HG03280 (cell line): ENCODE results near the gene NECTIN1.
"Not testable (repeated sequence)": the region's sequence is repeated elsewhere in the genome, so short reads cannot be mapped to it uniquely, and the experiment has no call there.

Source experiments
- ATAC-seq: cut with Tn5 transposase; IDR thresholded peaks from one replicate; pipeline ENCODE4 v1.9.1; 2021; ENCODE audit warnings: mild to moderate bottlenecking, moderate library complexity; ENCODE audit not compliant: unreplicated experiment

NECTIN1 gene

DNA sequence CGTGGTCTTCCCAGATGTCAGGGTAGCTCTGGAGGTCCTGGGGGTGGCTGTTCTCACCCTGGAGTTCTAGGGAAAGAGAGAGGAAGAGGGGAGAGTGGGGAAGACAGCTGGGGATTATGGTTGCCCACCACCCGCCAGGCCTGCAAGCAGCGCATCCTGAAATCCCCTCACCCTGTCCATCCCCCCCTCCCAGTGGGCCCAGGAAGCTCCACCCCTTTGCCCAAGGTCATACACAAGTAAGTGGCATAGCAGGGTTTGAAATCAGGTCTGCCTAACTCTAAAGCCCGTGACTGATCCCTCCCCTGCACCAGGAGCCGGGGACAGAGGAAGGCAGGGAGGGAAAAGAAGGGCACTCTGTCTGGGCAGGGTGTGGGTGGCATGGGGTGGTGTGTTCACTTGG lies 105.3 kb downstream of the NECTIN1 start:
- ATAC-seq, result no peak

DNA sequence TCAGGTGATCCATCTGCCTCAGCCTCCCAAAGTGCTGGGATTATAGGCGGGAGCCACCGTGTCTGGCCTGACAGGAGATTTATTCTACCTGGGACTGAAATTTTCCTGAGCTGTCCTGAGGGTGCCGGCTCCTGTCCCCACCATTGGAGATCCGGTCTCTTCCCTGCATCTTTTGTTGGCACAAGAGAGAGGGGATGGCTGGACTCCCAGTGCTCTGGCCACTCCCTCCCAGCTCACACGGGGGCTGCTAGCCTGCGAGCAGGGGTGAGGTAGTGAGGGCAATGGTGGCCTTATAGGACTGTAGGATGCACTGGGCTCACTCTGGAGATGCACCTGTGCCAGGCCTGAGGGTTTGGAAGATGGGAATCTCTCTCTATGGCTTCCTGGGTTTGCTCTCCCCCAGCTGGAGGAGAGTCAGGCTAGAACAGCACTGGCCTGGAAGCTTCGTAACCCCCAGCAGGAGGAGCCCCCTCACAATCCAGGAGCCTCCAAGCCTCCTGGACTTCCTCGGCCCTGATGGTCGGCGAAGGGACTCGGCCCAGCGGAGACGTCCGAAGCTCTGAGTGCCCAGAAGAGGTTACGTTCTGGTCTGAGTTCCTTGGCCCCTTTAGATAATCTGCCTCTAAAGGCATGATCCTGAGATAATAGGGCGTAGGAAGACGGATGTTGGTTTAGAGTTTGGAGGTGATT lies 106.4 kb downstream of the NECTIN1 start:
- no peak for ATAC-seq

DNA sequence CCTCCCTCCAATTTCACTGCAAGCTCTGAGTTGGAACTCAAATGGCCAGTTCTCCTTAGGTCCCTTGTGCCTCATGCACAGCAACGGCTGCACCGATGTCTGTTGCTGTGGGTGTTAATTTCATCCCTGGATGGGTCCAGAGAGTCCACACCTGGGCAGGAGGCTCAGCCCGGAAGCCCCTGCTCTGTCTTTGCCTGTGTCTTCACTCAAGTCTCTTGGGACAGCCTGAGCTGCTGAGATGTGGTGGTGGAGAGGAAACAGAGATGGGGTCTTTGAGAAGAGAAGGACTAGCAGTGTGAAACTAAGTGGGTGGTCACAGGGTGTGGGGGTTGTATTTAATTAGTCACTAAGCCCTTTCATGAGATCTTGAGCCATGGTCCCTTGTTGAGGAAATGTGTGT lies 109.3 kb downstream of the NECTIN1 start:
- ATAC-seq, result no peak

GRCh38 chr11:119618208-119618909 lies 110.6 kb downstream of the NECTIN1 start:
- no peak for ATAC-seq

- no peak for ATAC-seq
Observed at GRCh38 chr11:119617340-119617713, 111.7 kb downstream of the NECTIN1 start.

DNA sequence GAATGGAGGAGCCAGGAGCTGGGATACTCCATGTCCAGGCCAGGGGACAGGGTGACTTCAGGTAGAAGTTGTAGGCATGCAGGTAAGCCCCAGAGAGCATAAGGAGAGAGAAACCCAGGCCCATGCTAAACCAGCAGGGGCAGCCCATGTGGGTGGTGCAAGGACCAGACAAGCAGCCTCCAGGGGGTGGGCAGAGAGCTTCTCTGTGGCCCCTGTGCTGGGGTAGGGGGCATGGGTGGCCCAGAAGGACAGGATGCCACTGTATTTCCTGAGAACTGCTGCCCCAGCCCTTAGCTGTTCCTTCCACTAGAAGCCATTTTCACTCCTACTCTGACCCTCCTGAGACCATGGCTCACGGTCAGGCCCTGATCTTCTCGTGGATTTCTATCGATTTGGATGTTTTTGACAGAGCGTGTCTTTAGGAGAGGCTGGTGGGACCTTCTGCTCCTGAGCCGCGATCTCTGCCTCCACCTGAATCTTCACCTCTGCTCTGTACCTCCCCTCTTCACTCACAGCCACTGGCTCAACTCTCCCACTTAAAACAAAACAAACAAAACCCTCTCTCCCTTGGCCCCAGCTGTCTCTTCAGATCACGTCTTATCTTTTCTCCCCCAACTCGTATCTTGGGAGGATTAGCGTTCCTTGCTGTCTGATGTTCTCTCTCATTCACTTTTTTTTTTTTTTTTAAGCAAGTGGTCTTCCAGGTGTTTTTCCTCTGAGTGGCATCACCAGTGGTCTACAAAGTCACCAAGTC lies 112.2 kb downstream of the NECTIN1 start:
- ATAC-seq, result no peak

GRCh38 chr11:119615882-119616196 lies 113.2 kb downstream of the NECTIN1 start:
- ATAC-seq, result no peak

DNA sequence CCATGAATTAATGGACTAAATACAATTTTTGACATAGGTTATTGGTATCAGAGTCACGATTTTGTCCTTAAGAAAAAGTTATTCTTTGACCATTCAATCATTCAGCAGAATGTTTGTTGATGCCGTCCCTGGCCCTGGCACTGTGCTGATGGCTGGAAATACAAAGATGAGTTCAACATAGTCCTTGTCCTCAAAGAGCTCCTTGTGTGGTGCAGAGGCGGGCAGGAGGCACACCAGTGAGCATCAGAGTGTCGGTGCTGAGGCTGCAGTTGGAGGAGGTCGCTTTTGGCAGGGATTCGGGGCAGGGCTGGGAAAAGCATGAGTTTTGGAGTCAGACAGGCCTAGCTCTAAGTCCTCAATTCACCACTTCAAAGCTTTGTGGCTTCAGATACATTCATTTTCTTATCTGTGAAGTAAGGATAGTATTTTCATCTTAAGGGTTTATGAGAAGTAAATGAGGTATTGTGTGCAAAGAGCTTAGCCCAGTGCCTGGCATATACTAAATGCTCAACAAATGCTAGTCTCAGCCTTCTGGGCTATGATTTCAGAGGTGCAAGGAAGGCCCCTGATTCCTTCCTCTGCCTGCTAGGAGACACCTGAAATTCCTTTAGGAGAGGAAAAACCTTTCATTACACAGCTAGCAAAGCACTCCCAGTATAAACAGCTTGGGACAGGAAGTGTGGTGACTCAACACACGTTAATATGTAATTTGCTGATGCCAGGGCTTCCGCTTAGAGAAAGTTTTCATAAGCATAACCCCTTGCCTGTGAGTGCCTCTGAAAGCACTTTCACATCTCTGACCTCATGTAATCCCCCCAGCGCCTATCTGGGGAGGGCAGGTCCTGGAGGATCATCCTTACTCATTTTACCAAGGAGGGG lies 113.8 kb downstream of the NECTIN1 start:
- no peak for ATAC-seq

DNA sequence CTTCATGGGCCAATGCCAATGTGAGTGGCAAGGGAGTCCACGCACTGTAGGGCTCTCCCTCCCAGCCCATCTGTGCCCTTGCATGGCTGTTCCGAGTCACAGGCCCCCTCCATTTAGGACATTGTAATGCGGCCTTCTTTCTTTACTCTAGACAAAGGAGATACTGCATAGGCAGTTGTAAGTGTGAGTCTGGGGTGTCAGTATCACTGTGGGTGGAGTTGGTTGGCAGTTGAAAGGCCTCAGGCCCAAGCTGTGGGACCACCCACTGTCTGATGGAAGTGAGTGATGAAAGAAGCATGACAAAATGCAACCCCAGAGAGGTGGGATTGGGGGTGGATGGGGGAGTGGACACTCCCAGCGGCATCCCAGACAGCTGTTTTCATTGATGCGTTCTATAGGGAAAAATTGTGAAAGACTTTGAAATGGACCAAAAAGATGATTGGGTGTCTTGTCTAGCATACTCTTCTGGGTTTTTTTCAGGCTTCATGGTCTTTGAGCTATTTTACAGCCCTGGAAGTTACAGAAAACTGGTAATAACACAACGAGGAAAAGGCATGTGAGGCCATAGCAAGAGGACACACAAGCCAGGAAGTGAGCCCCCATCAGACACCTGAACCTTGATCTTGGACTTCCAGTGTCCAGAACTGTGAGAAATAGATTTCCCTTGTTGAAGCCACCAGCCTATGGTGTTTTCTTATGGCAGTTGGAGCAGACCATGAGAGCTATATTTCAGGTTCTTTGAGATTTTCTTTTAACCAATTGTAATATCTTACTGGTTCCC lies 114.6 kb downstream of the NECTIN1 start:
- no peak for ATAC-seq

- no peak for ATAC-seq
Observed at GRCh38 chr11:119612814-119613213, 116.2 kb downstream of the NECTIN1 start.

DNA sequence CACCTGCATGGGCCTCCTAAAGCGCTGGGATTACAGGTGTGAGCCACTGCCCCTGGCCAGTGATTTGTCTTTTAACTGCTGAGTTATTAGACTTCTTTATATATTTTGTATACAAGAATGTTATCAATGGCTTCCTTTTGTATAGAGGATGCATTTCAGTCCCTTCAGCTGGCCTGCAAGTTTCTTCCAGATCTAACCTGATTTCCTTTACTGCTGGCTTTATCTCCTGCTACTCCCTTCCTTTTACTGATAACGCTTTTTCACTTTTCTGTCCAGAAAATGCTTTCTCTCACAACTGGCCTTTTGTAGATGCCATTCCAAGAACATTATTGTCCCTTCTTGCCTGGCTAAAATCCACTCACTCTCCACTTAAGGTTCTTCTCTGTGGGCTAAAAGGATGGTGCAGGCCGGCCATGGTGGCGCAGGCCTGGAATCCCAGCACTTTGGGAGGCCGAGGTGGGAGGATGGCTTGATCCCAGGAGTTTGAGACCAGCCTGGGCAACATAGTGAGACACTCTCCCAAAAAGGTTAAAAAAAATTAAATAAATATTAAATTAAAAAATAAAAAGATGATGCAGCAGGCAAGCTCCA lies 118.1 kb downstream of the NECTIN1 start:
- no peak for ATAC-seq

DNA sequence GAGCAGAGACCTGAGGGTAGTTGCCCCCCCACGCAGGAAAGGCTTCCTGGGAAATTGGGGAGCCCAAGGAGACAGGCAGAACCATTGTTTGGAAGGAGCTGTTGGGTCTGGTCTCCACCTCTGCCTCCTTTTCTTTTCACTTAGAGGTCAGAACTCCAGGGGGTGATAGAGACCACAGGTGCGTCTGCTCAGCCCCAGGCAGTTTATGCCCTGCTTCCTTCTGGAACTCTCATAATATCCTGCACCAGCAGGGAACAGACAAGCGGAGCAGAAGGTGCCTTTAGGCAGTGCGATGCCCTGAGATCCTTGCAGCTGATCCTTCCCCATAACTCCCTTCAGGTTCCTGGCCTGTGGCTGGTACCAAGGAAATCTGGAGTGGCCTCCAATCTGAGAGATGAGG lies 120.2 kb downstream of the NECTIN1 start:
- no peak for ATAC-seq

- no peak for ATAC-seq
Observed at GRCh38 chr11:119608201-119608600, 120.8 kb downstream of the NECTIN1 start.

DNA sequence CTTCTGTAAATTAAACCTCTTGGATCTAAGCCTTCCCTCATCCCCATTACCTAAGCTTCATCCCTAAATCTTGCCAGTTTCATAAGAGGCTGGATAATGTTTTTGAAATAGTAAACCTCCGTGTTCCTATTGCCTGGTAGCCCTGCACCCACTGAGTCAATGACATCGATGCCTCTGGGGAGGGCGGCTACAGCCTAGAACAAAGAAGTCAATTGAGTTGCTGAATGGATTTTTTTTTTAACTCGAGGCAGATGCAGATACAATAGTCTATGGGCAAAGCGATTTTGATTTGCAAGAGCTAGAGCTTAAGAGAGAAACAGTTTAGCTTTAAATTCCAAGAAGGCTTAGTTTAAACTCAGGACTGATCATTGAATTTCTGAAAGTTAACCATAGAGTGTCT lies 121.3 kb downstream of the NECTIN1 start:
- ATAC-seq, result no peak

DNA sequence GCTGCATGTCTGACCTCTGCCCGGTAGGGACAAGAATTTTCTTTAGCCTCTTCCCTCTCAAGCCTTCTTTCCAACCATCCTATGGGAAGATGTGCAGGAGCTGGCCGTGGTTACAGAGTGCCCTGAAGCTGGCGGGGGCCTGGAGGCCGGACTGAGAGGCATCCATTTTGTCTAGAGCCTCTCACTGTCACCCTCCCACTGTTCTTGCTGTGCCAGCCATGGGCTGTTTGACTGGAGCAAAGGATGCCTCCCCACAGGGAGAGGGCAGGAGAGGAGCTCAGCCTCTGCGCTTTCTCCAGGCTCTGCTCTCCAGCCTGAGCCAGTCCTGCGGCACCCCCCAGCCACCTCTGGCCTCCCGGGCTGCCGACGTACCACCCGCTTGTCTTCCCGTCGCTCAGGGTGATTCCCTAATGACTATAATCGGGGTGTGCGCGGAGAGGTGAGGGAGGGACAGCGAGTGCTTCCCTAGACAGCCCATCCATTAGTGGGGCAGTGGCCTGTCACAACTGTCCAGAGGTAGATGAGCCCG lies 123.8 kb downstream of the NECTIN1 start:
- no peak for ATAC-seq

DNA sequence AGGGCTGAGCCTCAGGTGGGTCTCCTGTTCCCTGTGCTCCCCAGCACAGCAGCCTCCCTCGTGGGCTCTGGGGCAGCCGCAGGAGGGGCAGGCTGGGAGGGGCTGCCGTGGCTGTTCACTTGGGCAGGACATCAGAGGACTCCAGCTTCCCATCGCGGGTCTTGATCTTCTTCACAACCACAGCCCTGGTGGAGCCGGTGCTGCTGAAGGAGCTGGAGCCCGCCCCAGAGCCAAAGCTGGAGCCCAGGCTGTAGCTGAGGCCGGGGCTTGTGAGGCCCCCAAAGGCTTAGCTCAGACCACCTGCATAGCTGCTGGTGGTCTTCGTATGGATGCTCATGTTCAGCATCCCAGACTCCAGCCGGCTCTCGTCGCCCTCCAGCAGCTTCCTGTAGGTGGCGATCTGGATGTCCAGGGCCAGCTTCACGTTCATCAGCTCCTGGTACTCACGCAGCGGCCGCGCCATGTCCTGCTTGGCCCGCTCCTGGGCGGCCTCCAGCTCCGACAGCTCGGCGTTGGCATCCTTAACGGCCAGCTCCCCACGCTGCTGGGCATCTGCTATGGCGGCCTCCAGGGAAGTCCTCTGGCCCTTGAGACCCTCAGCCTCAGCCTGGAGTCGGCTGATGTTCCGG lies 126.1 kb downstream of the NECTIN1 start:
- no peak for ATAC-seq

GRCh38 chr11:119599864-119600541 lies 129.0 kb downstream of the NECTIN1 start:
- ATAC-seq, result no peak

- ATAC-seq, result not testable (repeated sequence)
Observed at GRCh38 chr11:119595941-119596340, 133.1 kb downstream of the NECTIN1 start.
